Measurements from ENCODE around the gene ZNF503. TPM values are rescaled to one million over a fixed set of nuclear protein-coding genes. Genes with fewer than 3 reads are reported as not detected.

ZNF503 gene
- polyA plus RNA-seq, 2 donors = 14.5 to 19.4 TPM

DNA sequence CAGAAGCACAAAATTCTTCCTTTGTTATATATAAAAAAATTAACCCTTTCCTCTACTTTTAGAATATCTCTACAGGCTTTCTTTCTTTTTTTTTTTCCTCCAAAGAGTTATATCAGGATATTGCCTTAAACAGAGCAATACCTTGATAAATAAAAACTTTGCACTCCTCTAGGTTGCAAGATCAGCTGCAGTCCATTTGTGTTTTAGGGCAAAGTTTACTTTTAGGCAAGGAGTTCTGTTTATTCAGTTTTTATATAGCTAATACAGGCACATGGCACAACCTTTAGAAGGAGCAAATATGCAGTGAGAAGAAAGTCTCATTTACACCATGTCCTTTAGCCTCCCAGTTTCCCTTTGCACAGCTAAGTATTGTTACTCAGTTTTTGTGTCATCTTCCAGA lies 40.1 kb upstream of the ZNF503 start:
- no peak overlapping the region for H3K4me3 ChIP-seq (ENCODE audit: low read depth in 1 of 2, low read length in 2 of 2)
- no peaks in the 10 kb centered on the region for H3K4me1 ChIP-seq (ENCODE audit: control insufficient read depth in 2 of 2, insufficient read depth in 2 of 2, low read length in 1 of 2)
- no peaks in the 10 kb centered on the region for H3K27me3 ChIP-seq (ENCODE audit: control insufficient read depth in 1 of 2, insufficient read depth in 2 of 2, low read length in 2 of 2)
- no peaks in the 10 kb centered on the region for H3K9me3 ChIP-seq (ENCODE audit: control insufficient read depth in 2 of 2, insufficient read depth in 1 of 2, low read depth in 1 of 2, low read length in 1 of 2)
- no peak overlapping the region for H3K27ac ChIP-seq (ENCODE audit: low read depth in 2 of 2, low read length in 1 of 2)
- no peaks in the 10 kb centered on the region for H3K36me3 ChIP-seq (ENCODE audit: control insufficient read depth in 2 of 2, insufficient read depth in 2 of 2, low read length in 1 of 2)

- no peaks in the 10 kb centered on the region for H3K9me3 ChIP-seq (ENCODE audit: control insufficient read depth in 2 of 2, insufficient read depth in 1 of 2, low read depth in 1 of 2, low read length in 1 of 2)
- no peaks in the 10 kb centered on the region for H3K36me3 ChIP-seq (ENCODE audit: control insufficient read depth in 2 of 2, insufficient read depth in 2 of 2, low read length in 1 of 2)
- no peak overlapping the region for H3K27ac ChIP-seq (ENCODE audit: low read depth in 2 of 2, low read length in 1 of 2)
- WGBS, 2 donors = 79 to 94% methylated on average over 4 of the region's 4 CpGs
- H3K4me3 ChIP-seq (ENCODE audit: low read depth in 1 of 2, low read length in 2 of 2) = no peak overlapping the region
- no peaks in the 10 kb centered on the region for H3K27me3 ChIP-seq (ENCODE audit: control insufficient read depth in 1 of 2, insufficient read depth in 2 of 2, low read length in 2 of 2)
- no peaks in the 10 kb centered on the region for H3K4me1 ChIP-seq (ENCODE audit: control insufficient read depth in 2 of 2, insufficient read depth in 2 of 2, low read length in 1 of 2)
Observed at GRCh38 chr10:75441196-75441595, 39.6 kb upstream of the ZNF503 start.

DNA sequence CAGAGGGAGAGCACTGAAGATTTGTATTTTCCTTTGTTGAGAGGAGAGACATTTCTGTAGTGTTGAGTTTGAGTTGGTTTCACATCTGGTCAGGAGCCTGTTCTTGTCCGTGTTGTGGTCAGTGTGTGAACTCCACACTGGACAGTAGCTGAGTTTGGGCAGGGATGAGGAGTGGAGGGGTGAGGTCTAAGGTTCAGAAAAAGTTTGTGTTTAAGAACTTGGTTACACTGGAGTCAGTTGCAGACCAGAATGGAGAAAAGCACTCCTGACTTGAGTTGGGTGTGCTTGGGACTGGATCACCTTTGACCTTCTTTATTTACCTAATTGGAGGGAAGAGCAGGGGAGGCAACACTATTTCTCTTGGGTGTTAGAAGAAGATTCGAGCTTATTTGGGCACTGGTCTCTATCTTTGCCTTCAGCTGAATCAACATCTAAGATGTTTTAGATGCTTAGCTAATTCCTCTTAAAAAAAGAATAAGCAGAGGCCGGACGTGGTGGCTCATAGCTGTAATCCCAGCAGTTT lies 38.8 kb upstream of the ZNF503 start:
- no peaks in the 10 kb centered on the region for H3K9me3 ChIP-seq (ENCODE audit: control insufficient read depth in 2 of 2, insufficient read depth in 1 of 2, low read depth in 1 of 2, low read length in 1 of 2)
- WGBS, 2 donors = 87 to 90% methylated on average over 4 of the region's 4 CpGs
- H3K27ac ChIP-seq (ENCODE audit: low read depth in 2 of 2, low read length in 1 of 2) = no peak overlapping the region
- no peaks in the 10 kb centered on the region for H3K36me3 ChIP-seq (ENCODE audit: control insufficient read depth in 2 of 2, insufficient read depth in 2 of 2, low read length in 1 of 2)
- no peak overlapping the region for H3K4me3 ChIP-seq (ENCODE audit: low read depth in 1 of 2, low read length in 2 of 2)
- no peaks in the 10 kb centered on the region for H3K27me3 ChIP-seq (ENCODE audit: control insufficient read depth in 1 of 2, insufficient read depth in 2 of 2, low read length in 2 of 2)
- no peaks in the 10 kb centered on the region for H3K4me1 ChIP-seq (ENCODE audit: control insufficient read depth in 2 of 2, insufficient read depth in 2 of 2, low read length in 1 of 2)

DNA sequence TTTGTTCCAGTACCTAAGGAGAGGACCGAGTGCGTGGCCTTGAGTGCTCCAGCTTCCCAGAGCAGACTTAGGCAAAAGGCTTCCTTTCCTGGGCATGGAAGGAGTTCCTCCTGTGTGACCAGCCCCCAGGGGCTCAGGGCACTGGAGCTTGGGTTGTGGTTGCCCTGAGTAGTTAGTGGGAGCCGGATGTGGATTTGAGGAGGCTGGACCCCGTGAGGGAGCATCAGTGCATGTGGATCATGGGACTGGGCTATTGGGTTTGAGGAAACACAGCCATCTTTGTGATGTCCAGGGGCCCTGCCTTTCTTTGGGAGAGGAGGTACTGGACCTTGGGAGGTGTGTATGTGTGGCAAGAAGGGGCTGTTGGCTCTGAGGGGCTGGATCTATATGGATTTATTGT lies 38.2 kb upstream of the ZNF503 start:
- Histone ChIP-seq H3K4me3 (ENCODE audit: low read depth in 1 of 2, low read length in 2 of 2) (no peak overlapping the region), H3K27ac (ENCODE audit: low read depth in 2 of 2, low read length in 1 of 2) (no peak overlapping the region), H3K4me1 (ENCODE audit: control insufficient read depth in 2 of 2, insufficient read depth in 2 of 2, low read length in 1 of 2) (no peaks in the 10 kb centered on the region), H3K36me3 (ENCODE audit: control insufficient read depth in 2 of 2, insufficient read depth in 2 of 2, low read length in 1 of 2) (no peaks in the 10 kb centered on the region), H3K9me3 (ENCODE audit: control insufficient read depth in 2 of 2, insufficient read depth in 1 of 2, low read depth in 1 of 2, low read length in 1 of 2) (no peaks in the 10 kb centered on the region), H3K27me3 (ENCODE audit: control insufficient read depth in 1 of 2, insufficient read depth in 2 of 2, low read length in 2 of 2) (no peaks in the 10 kb centered on the region)
- 94 to 96% methylated on average over 4 of the region's 4 CpGs for WGBS, 2 donors

- WGBS, 2 donors = 83 to 89% methylated on average over 3 of the region's 3 CpGs
- Histone ChIP-seq H3K27ac (ENCODE audit: low read depth in 2 of 2, low read length in 1 of 2) (no peak overlapping the region), H3K9me3 (ENCODE audit: control insufficient read depth in 2 of 2, insufficient read depth in 1 of 2, low read depth in 1 of 2, low read length in 1 of 2) (no peaks in the 10 kb centered on the region), H3K27me3 (ENCODE audit: control insufficient read depth in 1 of 2, insufficient read depth in 2 of 2, low read length in 2 of 2) (no peaks in the 10 kb centered on the region), H3K4me3 (ENCODE audit: low read depth in 1 of 2, low read length in 2 of 2) (no peak overlapping the region), H3K4me1 (ENCODE audit: control insufficient read depth in 2 of 2, insufficient read depth in 2 of 2, low read length in 1 of 2) (no peaks in the 10 kb centered on the region), H3K36me3 (ENCODE audit: control insufficient read depth in 2 of 2, insufficient read depth in 2 of 2, low read length in 1 of 2) (no peaks in the 10 kb centered on the region)
Observed at GRCh38 chr10:75438275-75438674, 36.7 kb upstream of the ZNF503 start.

DNA sequence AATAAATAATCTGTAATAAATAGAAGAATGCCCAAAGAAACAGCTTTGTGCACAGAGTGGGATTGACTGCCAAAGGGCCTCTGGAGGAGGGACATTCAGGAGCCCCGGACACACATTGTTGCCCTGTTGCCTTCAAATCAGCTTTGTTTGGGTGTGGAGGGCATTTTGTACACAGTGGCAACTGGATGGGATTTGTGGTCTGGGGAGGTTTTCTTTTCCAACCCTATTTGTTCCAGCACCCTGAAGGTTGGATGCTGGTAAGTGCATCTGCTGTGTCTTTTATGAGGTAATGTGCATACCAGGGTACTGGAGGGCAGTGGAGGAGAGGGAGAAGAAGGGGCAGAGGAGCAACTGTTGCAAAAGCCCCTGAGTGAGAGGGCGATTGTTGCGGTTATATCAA lies 36.1 kb upstream of the ZNF503 start:
- Histone ChIP-seq H3K9me3 (ENCODE audit: control insufficient read depth in 2 of 2, insufficient read depth in 1 of 2, low read depth in 1 of 2, low read length in 1 of 2) (no peaks in the 10 kb centered on the region), H3K27ac (ENCODE audit: low read depth in 2 of 2, low read length in 1 of 2) (no peak overlapping the region), H3K4me1 (ENCODE audit: control insufficient read depth in 2 of 2, insufficient read depth in 2 of 2, low read length in 1 of 2) (no peaks in the 10 kb centered on the region), H3K4me3 (ENCODE audit: low read depth in 1 of 2, low read length in 2 of 2) (no peak overlapping the region), H3K36me3 (ENCODE audit: control insufficient read depth in 2 of 2, insufficient read depth in 2 of 2, low read length in 1 of 2) (no peaks in the 10 kb centered on the region), H3K27me3 (ENCODE audit: control insufficient read depth in 1 of 2, insufficient read depth in 2 of 2, low read length in 2 of 2) (no peaks in the 10 kb centered on the region)
- WGBS, 2 donors = 96% methylated on average over 3 of the region's 3 CpGs

DNA sequence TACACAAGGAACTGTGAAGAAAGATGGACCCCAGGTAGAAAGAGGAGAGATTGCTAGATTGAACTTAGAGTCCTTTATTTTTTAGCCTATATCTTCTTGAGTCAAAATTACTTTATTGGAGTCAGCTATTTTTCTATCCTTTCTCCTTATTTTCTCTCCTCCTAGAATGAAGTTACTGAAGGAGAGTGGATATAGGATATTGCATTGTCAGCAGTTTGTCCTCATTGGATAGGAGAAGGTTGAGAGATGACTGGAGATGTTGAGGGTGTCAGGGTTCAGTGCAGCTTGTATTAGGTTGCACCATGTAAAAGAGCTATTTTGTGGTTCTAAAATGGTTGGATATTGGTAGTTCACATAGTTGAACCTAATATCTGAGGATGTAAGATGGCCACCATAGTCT lies 35.3 kb upstream of the ZNF503 start:
- H3K27me3 ChIP-seq (ENCODE audit: control insufficient read depth in 1 of 2, insufficient read depth in 2 of 2, low read length in 2 of 2) = no peaks in the 10 kb centered on the region
- no peaks in the 10 kb centered on the region for H3K9me3 ChIP-seq (ENCODE audit: control insufficient read depth in 2 of 2, insufficient read depth in 1 of 2, low read depth in 1 of 2, low read length in 1 of 2)
- no peaks in the 10 kb centered on the region for H3K4me1 ChIP-seq (ENCODE audit: control insufficient read depth in 2 of 2, insufficient read depth in 2 of 2, low read length in 1 of 2)
- no peak overlapping the region for H3K4me3 ChIP-seq (ENCODE audit: low read depth in 1 of 2, low read length in 2 of 2)
- no peaks in the 10 kb centered on the region for H3K36me3 ChIP-seq (ENCODE audit: control insufficient read depth in 2 of 2, insufficient read depth in 2 of 2, low read length in 1 of 2)
- no peak overlapping the region for H3K27ac ChIP-seq (ENCODE audit: low read depth in 2 of 2, low read length in 1 of 2)

DNA sequence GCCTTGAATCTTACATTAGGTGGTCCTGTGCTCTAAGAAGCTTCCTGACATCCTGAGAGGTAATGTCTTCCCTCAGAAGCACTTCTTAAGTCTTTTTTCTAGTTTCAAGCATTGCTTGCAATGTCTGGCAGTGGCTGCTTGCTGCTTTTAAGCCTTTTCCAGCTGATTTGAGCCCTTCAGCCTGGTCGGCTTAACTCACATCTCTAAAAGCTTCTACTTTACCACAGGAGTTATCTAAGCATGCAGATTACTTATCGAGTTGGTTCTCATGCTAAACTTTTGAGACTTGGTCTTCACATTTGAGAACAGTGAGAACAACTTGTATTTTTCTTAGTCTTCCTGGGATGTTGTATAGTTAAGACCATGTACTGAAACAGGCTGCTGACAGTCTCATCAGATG lies 33.7 kb upstream of the ZNF503 start:
- WGBS, 2 donors = 82 to 83% methylated on average over 2 of the region's 2 CpGs
- H3K27me3 ChIP-seq (ENCODE audit: control insufficient read depth in 1 of 2, insufficient read depth in 2 of 2, low read length in 2 of 2) = no peaks in the 10 kb centered on the region
- H3K4me1 ChIP-seq (ENCODE audit: control insufficient read depth in 2 of 2, insufficient read depth in 2 of 2, low read length in 1 of 2) = peaks cover 0 to 3% of the 10 kb centered on the region in 2 donors
- no peaks in the 10 kb centered on the region for H3K9me3 ChIP-seq (ENCODE audit: control insufficient read depth in 2 of 2, insufficient read depth in 1 of 2, low read depth in 1 of 2, low read length in 1 of 2)
- no peak overlapping the region for H3K4me3 ChIP-seq (ENCODE audit: low read depth in 1 of 2, low read length in 2 of 2)
- H3K27ac ChIP-seq (ENCODE audit: low read depth in 2 of 2, low read length in 1 of 2) = no peak overlapping the region
- no peaks in the 10 kb centered on the region for H3K36me3 ChIP-seq (ENCODE audit: control insufficient read depth in 2 of 2, insufficient read depth in 2 of 2, low read length in 1 of 2)

- no peak overlapping the region for H3K27ac ChIP-seq (ENCODE audit: low read depth in 2 of 2, low read length in 1 of 2)
- H3K36me3 ChIP-seq (ENCODE audit: control insufficient read depth in 2 of 2, insufficient read depth in 2 of 2, low read length in 1 of 2) = no peaks in the 10 kb centered on the region
- WGBS, 2 donors = 90% methylated on average over 8 of the region's 8 CpGs
- no peaks in the 10 kb centered on the region for H3K9me3 ChIP-seq (ENCODE audit: control insufficient read depth in 2 of 2, insufficient read depth in 1 of 2, low read depth in 1 of 2, low read length in 1 of 2)
- no peaks in the 10 kb centered on the region for H3K27me3 ChIP-seq (ENCODE audit: control insufficient read depth in 1 of 2, insufficient read depth in 2 of 2, low read length in 2 of 2)
- H3K4me3 ChIP-seq (ENCODE audit: low read depth in 1 of 2, low read length in 2 of 2) = no peak overlapping the region
- H3K4me1 ChIP-seq (ENCODE audit: control insufficient read depth in 2 of 2, insufficient read depth in 2 of 2, low read length in 1 of 2) = peaks cover 5 to 7% of the 10 kb centered on the region in 2 donors
Observed at GRCh38 chr10:75434291-75434690, 32.7 kb upstream of the ZNF503 start.

- no peak overlapping the region for H3K4me3 ChIP-seq (ENCODE audit: low read depth in 1 of 2, low read length in 2 of 2)
- 82% methylated on average over 8 of the region's 8 CpGs for WGBS, 2 donors
- no peaks in the 10 kb centered on the region for H3K36me3 ChIP-seq (ENCODE audit: control insufficient read depth in 2 of 2, insufficient read depth in 2 of 2, low read length in 1 of 2)
- peaks cover 5 to 10% of the 10 kb centered on the region in 2 donors for H3K4me1 ChIP-seq (ENCODE audit: control insufficient read depth in 2 of 2, insufficient read depth in 2 of 2, low read length in 1 of 2)
- H3K9me3 ChIP-seq (ENCODE audit: control insufficient read depth in 2 of 2, insufficient read depth in 1 of 2, low read depth in 1 of 2, low read length in 1 of 2) = no peaks in the 10 kb centered on the region
- H3K27me3 ChIP-seq (ENCODE audit: control insufficient read depth in 1 of 2, insufficient read depth in 2 of 2, low read length in 2 of 2) = no peaks in the 10 kb centered on the region
- H3K27ac ChIP-seq (ENCODE audit: low read depth in 2 of 2, low read length in 1 of 2) = no peak overlapping the region
Observed at GRCh38 chr10:75433216-75433615, 31.7 kb upstream of the ZNF503 start.
